IPS DF 4.7 (cell line): ENCODE data around the gene TIAM1.

Source experiments
- DNase-seq: peaks from one replicate; pipeline ENCODE4 v3.0.0-alpha.2; 2013; ENCODE audit warnings: low spot score; ENCODE audit errors: extremely low read depth

Gene TIAM1

DNA sequence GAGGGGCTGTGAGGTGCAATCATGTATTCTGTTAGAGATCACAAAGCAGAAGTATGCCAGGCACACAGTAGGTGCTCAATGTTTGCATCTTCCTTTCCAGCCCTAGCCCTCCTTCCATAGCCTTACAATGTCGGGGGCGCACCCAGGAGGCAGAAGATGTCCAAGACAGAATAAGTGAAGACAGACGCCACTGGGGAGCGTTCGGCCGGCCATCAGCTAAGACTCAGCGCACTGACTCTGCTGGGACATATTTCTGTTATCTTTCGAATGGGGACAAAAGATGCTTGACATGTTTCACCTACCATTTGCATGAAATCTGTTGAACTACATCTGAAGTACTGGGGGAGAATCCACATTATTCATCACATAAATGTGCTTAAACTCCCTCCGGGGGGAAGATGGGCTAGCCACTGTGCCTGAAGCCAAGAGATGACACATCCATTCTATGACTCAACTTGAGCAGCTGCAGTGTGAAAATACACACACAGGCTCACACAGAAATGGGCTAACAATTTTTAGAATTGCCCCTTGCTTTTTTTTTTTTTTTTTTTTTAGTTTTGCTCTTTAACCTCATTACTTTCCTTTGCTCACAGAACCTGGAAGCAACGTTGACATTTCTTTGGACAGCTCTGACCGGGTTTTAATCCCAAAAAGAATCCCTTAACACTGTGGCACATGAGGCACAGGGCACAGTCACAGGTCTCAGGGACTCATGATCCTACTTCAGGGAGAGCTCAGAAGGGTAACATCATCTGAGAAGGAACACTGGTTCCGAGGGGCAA, 7.9 kb downstream of the TIAM1 start:
- no peak for DNase-seq

GRCh38 chr21:31334648-31335121, 9.4 kb downstream of the TIAM1 start:
- DNase-seq: no peak

- no peak for DNase-seq
Observed at GRCh38 chr21:31332525-31332924, 11.5 kb downstream of the TIAM1 start.

- DNase-seq: no peak
Observed at GRCh38 chr21:31331231-31331630, 12.8 kb downstream of the TIAM1 start.

DNA sequence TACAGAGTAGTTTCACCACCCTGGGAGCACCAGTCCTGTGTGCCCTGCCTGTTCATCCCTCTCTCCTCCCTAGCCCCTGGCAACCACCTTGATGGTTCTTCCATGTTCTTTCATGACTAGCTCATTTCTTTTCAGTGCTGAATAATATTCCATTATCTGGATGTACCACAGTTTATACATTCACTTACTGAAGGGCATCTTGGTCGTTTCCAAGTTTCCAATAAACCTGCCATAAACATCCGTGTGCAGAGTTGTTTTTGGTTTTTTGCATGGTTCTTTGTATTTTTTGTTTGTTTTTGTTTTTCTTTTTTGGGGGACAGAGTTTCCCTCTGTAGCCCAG, 13.9 kb downstream of the TIAM1 start:
- DNase-seq: no peak

GRCh38 chr21:31329456-31330143, 14.5 kb downstream of the TIAM1 start:
- no peak for DNase-seq

DNA sequence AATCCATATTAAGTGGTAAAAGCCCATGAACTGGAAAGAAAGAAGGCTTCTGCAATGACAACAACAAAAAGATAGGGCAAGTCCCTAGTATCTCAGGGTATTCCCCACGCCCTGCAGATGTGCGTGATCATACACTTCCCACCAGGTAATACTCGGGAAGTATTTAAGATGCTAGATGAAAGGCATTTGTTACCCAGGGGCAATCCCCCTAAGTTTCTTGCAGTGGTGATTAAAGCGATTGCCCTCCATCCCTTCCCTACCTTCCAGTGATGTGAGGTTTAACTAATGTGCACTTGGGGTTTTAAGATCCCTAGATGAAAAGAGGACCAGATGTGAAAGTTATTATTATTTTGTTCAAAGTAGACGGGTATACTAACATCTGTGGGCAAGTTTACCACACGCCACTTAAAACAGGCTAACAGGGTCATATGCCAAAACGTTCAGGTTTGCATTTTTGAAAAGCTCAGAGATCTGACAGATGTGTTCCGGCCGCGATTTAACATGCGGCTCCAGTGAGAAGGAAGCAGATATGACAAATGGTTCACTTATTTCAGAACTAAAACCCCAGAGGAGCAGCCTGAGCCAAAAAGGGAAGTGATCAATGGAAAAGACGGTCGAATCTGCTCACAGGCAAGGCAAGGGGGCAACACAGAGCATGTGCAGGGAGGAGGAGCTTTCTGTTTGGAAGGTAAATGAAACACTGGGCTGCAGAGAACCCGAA, 17.4 kb downstream of the TIAM1 start:
- no peak for DNase-seq

GRCh38 chr21:31318971-31319370, 25.1 kb downstream of the TIAM1 start:
- DNase-seq: no peak

DNA sequence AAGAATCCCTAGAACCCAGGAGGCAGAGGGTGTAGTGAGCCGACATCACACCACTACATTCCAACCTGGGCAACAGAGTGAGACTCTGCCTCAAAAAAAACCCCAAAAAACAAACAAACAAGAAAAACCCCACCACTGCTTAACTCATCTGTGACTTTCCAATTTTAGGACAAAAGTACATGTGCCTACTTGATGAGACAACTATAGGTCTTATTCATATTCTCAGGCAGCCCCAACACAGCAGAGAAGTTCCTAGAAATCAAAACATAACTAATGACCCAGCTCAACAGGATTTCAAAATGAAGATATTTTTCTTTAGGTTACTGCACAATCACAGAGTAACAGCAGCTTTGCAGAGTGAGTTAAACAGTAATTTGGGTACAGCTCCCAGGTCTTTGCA, 26.4 kb downstream of the TIAM1 start:
- DNase-seq: no peak

DNA sequence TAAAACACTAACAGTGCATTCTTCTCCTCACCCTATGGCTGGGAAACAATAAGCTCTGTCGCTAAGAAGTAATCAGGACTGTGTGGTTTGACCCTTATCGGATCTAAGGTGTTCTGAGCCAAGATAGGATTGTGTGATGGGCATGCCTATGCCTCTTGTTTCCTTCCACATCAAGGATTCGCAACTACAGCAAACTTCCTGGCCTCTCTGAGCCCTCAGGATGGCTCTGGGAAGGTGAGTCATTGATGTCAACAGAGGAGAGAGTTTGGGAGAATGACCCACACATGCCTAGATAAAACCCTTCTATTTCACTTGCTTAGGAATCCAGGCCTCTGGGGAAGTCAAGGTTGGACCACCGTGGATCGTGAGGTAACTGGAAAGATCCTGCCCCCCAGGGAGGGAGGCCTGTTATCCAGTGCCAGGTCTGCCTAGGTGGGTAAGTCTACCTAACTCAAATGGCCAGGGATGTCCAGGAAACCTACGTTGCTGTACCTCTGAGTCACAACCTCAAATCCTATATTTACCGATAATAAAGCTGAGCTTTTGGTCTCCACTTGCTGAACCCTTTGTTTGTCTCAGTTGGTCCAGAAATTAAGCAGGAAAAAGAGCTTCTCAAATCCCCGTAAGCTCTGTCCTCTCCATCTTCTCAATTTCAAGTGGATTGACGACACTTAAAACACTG, 27.4 kb downstream of the TIAM1 start:
- DNase-seq: no peak

DNA sequence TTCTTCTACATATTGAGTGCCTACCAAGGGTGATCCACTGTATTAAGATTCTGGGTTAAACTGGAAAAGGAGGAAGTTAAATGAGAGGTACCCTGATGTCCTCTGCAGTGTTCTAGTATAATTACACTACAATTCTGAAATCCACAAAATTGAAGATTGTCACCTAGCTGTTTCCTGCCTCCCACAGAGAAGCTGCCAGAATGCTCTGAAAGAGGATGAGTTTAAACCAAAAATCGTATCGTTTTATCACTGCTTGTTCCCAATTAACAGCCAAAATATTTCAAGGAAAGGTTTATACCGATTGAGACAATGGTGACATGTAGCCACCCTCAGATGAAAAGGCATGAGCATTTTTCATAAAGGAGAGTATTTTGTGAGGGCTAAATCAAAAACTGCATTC, 28.0 kb downstream of the TIAM1 start:
- DNase-seq: no peak

- no peak for DNase-seq
Observed at GRCh38 chr21:31310750-31311149, 33.3 kb downstream of the TIAM1 start.

DNA sequence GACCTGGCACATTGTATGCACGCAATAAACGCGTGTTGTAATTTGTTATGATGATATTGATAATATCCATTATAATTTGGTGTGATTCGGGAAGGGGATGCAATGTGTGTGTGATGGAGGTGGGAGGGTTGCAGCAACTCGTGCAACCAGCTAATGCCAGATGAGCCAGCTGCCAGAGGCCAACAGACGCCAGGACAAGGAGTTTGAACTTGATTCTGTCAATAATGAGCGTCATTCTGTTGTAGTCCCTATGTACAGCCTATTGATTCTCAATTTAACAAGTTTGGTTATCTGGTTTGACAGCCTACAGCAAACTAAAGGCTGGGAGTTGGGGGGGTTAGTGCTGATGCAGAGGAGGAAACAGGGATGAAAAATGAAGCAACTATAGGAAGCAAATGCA, 35.5 kb downstream of the TIAM1 start:
- no peak for DNase-seq

- DNase-seq: no peak
Observed at GRCh38 chr21:31305888-31306287, 38.2 kb downstream of the TIAM1 start.

DNA sequence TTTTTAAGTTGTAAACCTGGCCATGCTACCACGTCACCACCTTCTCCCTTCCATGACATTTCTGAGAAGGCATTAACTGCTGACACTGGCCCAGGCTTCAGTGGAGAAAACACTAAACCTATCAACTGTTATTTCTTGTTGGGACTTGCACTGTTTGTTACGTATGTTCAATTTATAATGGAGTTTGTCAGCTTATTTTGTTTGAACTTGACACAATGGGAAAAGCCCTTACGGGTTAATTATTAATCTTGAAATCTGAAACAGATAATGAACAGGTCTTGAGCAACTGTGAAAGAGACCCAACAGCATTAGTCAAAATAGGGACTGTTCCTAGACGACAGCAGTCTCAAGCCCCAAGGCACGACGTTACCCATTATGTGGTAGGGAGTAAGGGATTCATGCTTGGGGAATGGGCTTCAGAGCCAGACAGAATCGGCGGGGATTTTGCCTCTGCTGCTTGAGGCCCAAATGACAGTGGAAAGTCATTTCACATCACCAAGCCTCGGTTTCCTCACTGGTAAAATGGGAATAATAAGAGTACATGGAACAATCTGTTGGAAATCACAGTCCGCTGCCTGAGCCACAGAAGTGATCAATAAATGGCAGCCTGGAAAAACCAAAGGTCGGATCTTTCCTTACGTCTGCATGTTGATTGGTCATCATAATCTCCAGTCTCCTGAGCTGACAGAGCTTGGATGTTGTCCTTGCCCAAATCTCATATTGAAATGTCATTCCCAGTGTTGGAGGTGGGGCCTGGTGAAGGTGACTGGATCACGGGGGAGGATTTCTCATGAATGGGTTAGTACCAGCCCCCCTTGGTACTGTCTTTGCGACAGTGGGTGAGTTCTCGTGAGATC, 44.5 kb downstream of the TIAM1 start:
- DNase-seq: no peak

GRCh38 chr21:31298618-31299269, 45.3 kb downstream of the TIAM1 start:
- DNase-seq: no peak

GRCh38 chr21:31297806-31298205, 46.3 kb downstream of the TIAM1 start:
- DNase-seq: no peak

DNA sequence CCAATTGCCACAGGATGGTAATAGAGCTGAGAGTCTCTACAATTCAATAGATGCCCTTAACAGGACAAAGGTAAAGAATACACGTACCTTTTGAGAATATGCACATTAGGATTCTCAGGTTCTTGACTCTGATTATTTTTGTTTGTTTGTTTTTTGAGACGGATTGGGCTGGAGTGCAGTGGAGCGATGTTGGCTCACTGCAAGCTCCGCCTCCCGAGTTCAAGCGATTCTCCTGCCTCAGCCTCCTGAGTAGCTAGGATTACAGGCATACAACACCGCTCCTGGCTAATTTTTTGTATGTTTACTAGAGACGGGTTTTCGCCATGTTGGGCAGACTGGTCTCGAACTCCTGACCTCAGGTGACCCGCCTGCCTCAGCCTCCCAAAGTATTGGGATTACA, 48.4 kb downstream of the TIAM1 start:
- DNase-seq: no peak

GRCh38 chr21:31294691-31295090, 49.4 kb downstream of the TIAM1 start:
- no peak for DNase-seq

- no peak for DNase-seq
Observed at GRCh38 chr21:31293986-31294385, 50.1 kb downstream of the TIAM1 start.
